ENCODE data around the gene ATP1A3.
A peak's percentile ranks its signal among the peaks of the same experiment; 100 is the strongest.

- TF ChIP-seq POLR2A (IDR thresholded peaks at IDR 0.05) (no peak), CTCF (IDR thresholded peaks at IDR 0.05) (peak in 1 of 12 donors; percentile 3)
Measured at GRCh38 chr19:41928221-41928683, 65.8 kb downstream of the ATP1A3 start, which contains the start of gene ERFL.

Measured in heart left ventricle (tissue), 13 donors.